RWPE2 (cell line): ENCODE data around the gene MAGI1.

Source experiments
- ATAC-seq: fragments of 200-7000 bp; cut with Tn5 transposase; 3 replicates; pipeline ENCODE4 v1.9.1; 2021; ENCODE audit warnings: low read depth
- DNase-seq: peaks from one replicate; pipeline ENCODE4 v3.0.0-alpha.2; 2020; ENCODE audit warnings: low spot score
- H3K27ac ChIP-seq: fragments of 450-650 bp; 2 replicates; pipeline ENCODE4 v1.5.1; 2017; ENCODE audit warnings: mild to moderate bottlenecking; ENCODE audit not compliant: poor library complexity, severe bottlenecking
- H3K27me3 ChIP-seq: fragments of 250-450 bp; sonication (Bioruptor Pico); 2 replicates; pipeline ENCODE4 v1.5.1; 2021; ENCODE audit warnings: mild to moderate bottlenecking, moderate library complexity; ENCODE audit not compliant: insufficient read depth, poor library complexity, severe bottlenecking
- H3K36me3 ChIP-seq: fragments of 250-450 bp; sonication (Bioruptor Pico); 2 replicates; pipeline ENCODE4 v1.5.1; 2020; ENCODE audit warnings: low read depth, mild to moderate bottlenecking, moderate library complexity
- H3K4me1 ChIP-seq: fragments of 250-450 bp; sonication (Bioruptor Pico); 2 replicates; pipeline ENCODE4 v1.5.1; 2021; ENCODE audit warnings: mild to moderate bottlenecking, moderate library complexity; ENCODE audit not compliant: insufficient read depth, poor library complexity, severe bottlenecking
- H3K4me3 ChIP-seq: fragments of 250-450 bp; sonication (Bioruptor Pico); 2 replicates; pipeline ENCODE4 v1.5.1; 2021; ENCODE audit warnings: mild to moderate bottlenecking, moderate library complexity; ENCODE audit not compliant: severe bottlenecking
- H3K9me3 ChIP-seq: fragments of 250-450 bp; sonication (Bioruptor Pico); 2 replicates; pipeline ENCODE4 v1.5.1; 2021; ENCODE audit warnings: mild to moderate bottlenecking, moderate library complexity; ENCODE audit not compliant: severe bottlenecking
- CTCF ChIP-seq: fragments of 450-650 bp; IDR thresholded peaks from one replicate; pipeline ENCODE4 v1.5.1; 2017; ENCODE audit warnings: mild to moderate bottlenecking, moderate library complexity; ENCODE audit not compliant: poor library complexity, severe bottlenecking

The MAGI1 gene

GRCh38 chr3:65972765-65973164 is 66.0 kb downstream of the MAGI1 start:
- DNase-seq (no peak), ATAC-seq (no peak)
- Histone ChIP-seq H3K9me3 (no peaks in the 10 kb centered on the region), H3K4me1 (no peaks in the 10 kb centered on the region), H3K36me3 (no peaks in the 10 kb centered on the region), H3K4me3 (no peak overlapping the region), H3K27me3 (no peaks in the 10 kb centered on the region), H3K27ac (no peak overlapping the region)
- no peak for TF ChIP-seq CTCF

- Histone ChIP-seq H3K27ac (no peak overlapping the region), H3K4me3 (no peak overlapping the region), H3K27me3 (no peaks in the 10 kb centered on the region), H3K36me3 (no peaks in the 10 kb centered on the region), H3K4me1 (no peaks in the 10 kb centered on the region), H3K9me3 (no peaks in the 10 kb centered on the region)
- no peak for TF ChIP-seq CTCF
- ATAC-seq (no peak), DNase-seq (no peak)
Observed at GRCh38 chr3:65971293-65972252, 67.1 kb downstream of the MAGI1 start.

GRCh38 chr3:65968996-65969395 is 69.7 kb downstream of the MAGI1 start:
- ATAC-seq = no peak
- no peaks in the 10 kb centered on the region for H3K27me3 ChIP-seq
- no peak for TF ChIP-seq CTCF
- H3K4me1 ChIP-seq = peaks cover 11% of the 10 kb centered on the region
- H3K36me3 ChIP-seq = no peaks in the 10 kb centered on the region
- no peak for DNase-seq
- no peak overlapping the region for H3K27ac ChIP-seq
- no peaks in the 10 kb centered on the region for H3K9me3 ChIP-seq
- no peak overlapping the region for H3K4me3 ChIP-seq

GRCh38 chr3:65967451-65967850 is 71.3 kb downstream of the MAGI1 start:
- ATAC-seq (no peak), DNase-seq (no peak)
- TF ChIP-seq CTCF = no peak
- Histone ChIP-seq H3K27ac (no peak overlapping the region), H3K4me3 (no peak overlapping the region), H3K9me3 (no peaks in the 10 kb centered on the region), H3K27me3 (no peaks in the 10 kb centered on the region), H3K4me1 (peaks cover 19% of the 10 kb centered on the region), H3K36me3 (no peaks in the 10 kb centered on the region)

- TF ChIP-seq CTCF = no peak
- Histone ChIP-seq H3K4me3 (no peak overlapping the region), H3K27me3 (no peaks in the 10 kb centered on the region), H3K4me1 (peaks cover 19% of the 10 kb centered on the region), H3K36me3 (no peaks in the 10 kb centered on the region), H3K27ac (peak overlapping the region; percentile 92), H3K9me3 (no peaks in the 10 kb centered on the region)
- ATAC-seq = no peak
- DNase-seq = no peak
Observed at GRCh38 chr3:65964838-65965237, 73.9 kb downstream of the MAGI1 start.
